ENCODE results near the gene SLC2A5. TPM values are rescaled to one million over a fixed set of nuclear protein-coding genes. Genes with fewer than 3 reads are reported as not detected.

Gene SLC2A5
- total and polyA plus RNA-seq, 4 donors: 4.9 to 12.9 (median 5.7) TPM

- no peak for DNase-seq (ENCODE audit: low read depth in 4 of 6, low spot score in 6 of 6)
Measured at GRCh38 chr1:9050803-9051202, 18.6 kb downstream of the SLC2A5 start.

GRCh38 chr1:9048551-9048950 is 20.9 kb downstream of the SLC2A5 start:
- H3K4me1 ChIP-seq (ENCODE audit: control insufficient read depth, insufficient read depth, low read length): no peaks in the 10 kb centered on the region
- no peak for DNase-seq (ENCODE audit: low read depth in 4 of 6, low spot score in 6 of 6)
- H3K27me3 ChIP-seq (ENCODE audit: control insufficient read depth, insufficient read depth, low read length): no peaks in the 10 kb centered on the region
- H3K27ac ChIP-seq (ENCODE audit: low read depth, low read length): no peak overlapping the region
- H3K9me3 ChIP-seq (ENCODE audit: control insufficient read depth, insufficient read depth, low read length): no peaks in the 10 kb centered on the region
- no peak overlapping the region for H3K4me3 ChIP-seq (ENCODE audit: low read depth, low read length)
- H3K36me3 ChIP-seq (ENCODE audit: control insufficient read depth, insufficient read depth, low read length): no peaks in the 10 kb centered on the region
- WGBS (ENCODE audit: insufficient coverage): 100% methylated on average over 2 of the region's 7 CpGs

More at GRCh38 chr1:9050803-9051202, 18.6 kb downstream of the SLC2A5 start:
- no peaks in the 10 kb centered on the region for H3K9me3 ChIP-seq (ENCODE audit: control insufficient read depth, insufficient read depth, low read length)
- H3K4me1 ChIP-seq (ENCODE audit: control insufficient read depth, insufficient read depth, low read length): no peaks in the 10 kb centered on the region
- no peaks in the 10 kb centered on the region for H3K27me3 ChIP-seq (ENCODE audit: control insufficient read depth, insufficient read depth, low read length)
- no peaks in the 10 kb centered on the region for H3K36me3 ChIP-seq (ENCODE audit: control insufficient read depth, insufficient read depth, low read length)
- WGBS (ENCODE audit: insufficient coverage): no CpG with 5 or more reads among the region's 3 CpGs
- no peak overlapping the region for H3K4me3 ChIP-seq (ENCODE audit: low read depth, low read length)
- no peak overlapping the region for H3K27ac ChIP-seq (ENCODE audit: low read depth, low read length)

- Histone ChIP-seq H3K36me3 (ENCODE audit: control insufficient read depth, insufficient read depth, low read length) (no peaks in the 10 kb centered on the region), H3K27ac (ENCODE audit: low read depth, low read length) (no peak overlapping the region), H3K4me1 (ENCODE audit: control insufficient read depth, insufficient read depth, low read length) (no peaks in the 10 kb centered on the region), H3K27me3 (ENCODE audit: control insufficient read depth, insufficient read depth, low read length) (no peaks in the 10 kb centered on the region), H3K9me3 (ENCODE audit: control insufficient read depth, insufficient read depth, low read length) (no peaks in the 10 kb centered on the region), H3K4me3 (ENCODE audit: low read depth, low read length) (no peak overlapping the region)
- no peak for DNase-seq (ENCODE audit: low read depth in 4 of 6, low spot score in 6 of 6)
- whole genome bisulfite sequencing (ENCODE audit: insufficient coverage): no CpG with 5 or more reads among the region's 2 CpGs
Measured at GRCh38 chr1:9047019-9047418, 22.4 kb downstream of the SLC2A5 start.

GRCh38 chr1:9045861-9046510 is 23.4 kb downstream of the SLC2A5 start:
- Histone ChIP-seq H3K27ac (ENCODE audit: low read depth, low read length) (no peak overlapping the region), H3K4me3 (ENCODE audit: low read depth, low read length) (no peak overlapping the region), H3K9me3 (ENCODE audit: control insufficient read depth, insufficient read depth, low read length) (no peaks in the 10 kb centered on the region), H3K36me3 (ENCODE audit: control insufficient read depth, insufficient read depth, low read length) (no peaks in the 10 kb centered on the region), H3K4me1 (ENCODE audit: control insufficient read depth, insufficient read depth, low read length) (no peaks in the 10 kb centered on the region), H3K27me3 (ENCODE audit: control insufficient read depth, insufficient read depth, low read length) (no peaks in the 10 kb centered on the region)
- DNase-seq (ENCODE audit: low read depth in 4 of 6, low spot score in 6 of 6): peak in 2 of 6 donors; percentile 25 to 78
- no CpG with 5 or more reads among the region's 7 CpGs for WGBS (ENCODE audit: insufficient coverage)

- H3K4me1 ChIP-seq (ENCODE audit: control insufficient read depth, insufficient read depth, low read length): peaks cover 7% of the 10 kb centered on the region
- WGBS (ENCODE audit: insufficient coverage): 100% methylated on average over 2 of the region's 4 CpGs
- H3K27me3 ChIP-seq (ENCODE audit: control insufficient read depth, insufficient read depth, low read length): peaks cover 3% of the 10 kb centered on the region
- peaks cover 1% of the 10 kb centered on the region for H3K36me3 ChIP-seq (ENCODE audit: control insufficient read depth, insufficient read depth, low read length)
- no peak for DNase-seq (ENCODE audit: low read depth in 4 of 6, low spot score in 6 of 6)
- H3K4me3 ChIP-seq (ENCODE audit: low read depth, low read length): no peak overlapping the region
- no peaks in the 10 kb centered on the region for H3K9me3 ChIP-seq (ENCODE audit: control insufficient read depth, insufficient read depth, low read length)
- no peak overlapping the region for H3K27ac ChIP-seq (ENCODE audit: low read depth, low read length)
Measured at GRCh38 chr1:9044236-9044635, 25.2 kb downstream of the SLC2A5 start.

GRCh38 chr1:9042272-9042671 is 27.2 kb downstream of the SLC2A5 start:
- DNase-seq (ENCODE audit: low read depth in 4 of 6, low spot score in 6 of 6): no peak
- Histone ChIP-seq H3K4me3 (ENCODE audit: low read depth, low read length) (no peak overlapping the region), H3K4me1 (ENCODE audit: control insufficient read depth, insufficient read depth, low read length) (peaks cover 14% of the 10 kb centered on the region), H3K27me3 (ENCODE audit: control insufficient read depth, insufficient read depth, low read length) (peaks cover 5% of the 10 kb centered on the region), H3K9me3 (ENCODE audit: control insufficient read depth, insufficient read depth, low read length) (no peaks in the 10 kb centered on the region), H3K27ac (ENCODE audit: low read depth, low read length) (no peak overlapping the region), H3K36me3 (ENCODE audit: control insufficient read depth, insufficient read depth, low read length) (peaks cover 10% of the 10 kb centered on the region)
- 95% methylated on average over 5 of the region's 5 CpGs for WGBS (ENCODE audit: insufficient coverage)

GRCh38 chr1:9041116-9041779 is 28.2 kb downstream of the SLC2A5 start:
- no peak for DNase-seq (ENCODE audit: low read depth in 4 of 6, low spot score in 6 of 6)
- no peak overlapping the region for H3K27ac ChIP-seq (ENCODE audit: low read depth, low read length)
- WGBS (ENCODE audit: insufficient coverage): 91% methylated on average over 13 of the region's 14 CpGs
- H3K36me3 ChIP-seq (ENCODE audit: control insufficient read depth, insufficient read depth, low read length): peaks cover 10% of the 10 kb centered on the region
- no peak overlapping the region for H3K4me3 ChIP-seq (ENCODE audit: low read depth, low read length)
- peaks cover 14% of the 10 kb centered on the region for H3K4me1 ChIP-seq (ENCODE audit: control insufficient read depth, insufficient read depth, low read length)
- H3K9me3 ChIP-seq (ENCODE audit: control insufficient read depth, insufficient read depth, low read length): no peaks in the 10 kb centered on the region
- peaks cover 5% of the 10 kb centered on the region for H3K27me3 ChIP-seq (ENCODE audit: control insufficient read depth, insufficient read depth, low read length)

GRCh38 chr1:9040659-9041030 is 28.8 kb downstream of the SLC2A5 start:
- 96% methylated on average over 6 of the region's 6 CpGs for WGBS (ENCODE audit: insufficient coverage)
- peaks cover 10% of the 10 kb centered on the region for H3K36me3 ChIP-seq (ENCODE audit: control insufficient read depth, insufficient read depth, low read length)
- no peak overlapping the region for H3K27ac ChIP-seq (ENCODE audit: low read depth, low read length)
- H3K27me3 ChIP-seq (ENCODE audit: control insufficient read depth, insufficient read depth, low read length): peaks cover 5% of the 10 kb centered on the region
- no peaks in the 10 kb centered on the region for H3K9me3 ChIP-seq (ENCODE audit: control insufficient read depth, insufficient read depth, low read length)
- peaks cover 14% of the 10 kb centered on the region for H3K4me1 ChIP-seq (ENCODE audit: control insufficient read depth, insufficient read depth, low read length)
- H3K4me3 ChIP-seq (ENCODE audit: low read depth, low read length): no peak overlapping the region
- DNase-seq (ENCODE audit: low read depth in 4 of 6, low spot score in 6 of 6): no peak

GRCh38 chr1:9039761-9040658 is 29.4 kb downstream of the SLC2A5 start:
- H3K4me3 ChIP-seq (ENCODE audit: low read depth, low read length): no peak overlapping the region
- peaks cover 10% of the 10 kb centered on the region for H3K36me3 ChIP-seq (ENCODE audit: control insufficient read depth, insufficient read depth, low read length)
- H3K27me3 ChIP-seq (ENCODE audit: control insufficient read depth, insufficient read depth, low read length): peaks cover 5% of the 10 kb centered on the region
- no peak overlapping the region for H3K27ac ChIP-seq (ENCODE audit: low read depth, low read length)
- 78% methylated on average over 55 of the region's 55 CpGs for WGBS (ENCODE audit: insufficient coverage)
- no peak for DNase-seq (ENCODE audit: low read depth in 4 of 6, low spot score in 6 of 6)
- H3K4me1 ChIP-seq (ENCODE audit: control insufficient read depth, insufficient read depth, low read length): peaks cover 14% of the 10 kb centered on the region
- peaks cover 4% of the 10 kb centered on the region for H3K9me3 ChIP-seq (ENCODE audit: control insufficient read depth, insufficient read depth, low read length)

Measured in spinal cord (tissue), 10 donors.